ENCODE measurements around the gene TSPAN8. TPM values are rescaled to one million over a fixed set of nuclear protein-coding genes. Genes with fewer than 3 reads are reported as not detected.
"Not testable (repeated sequence)": the region's sequence is repeated elsewhere in the genome, so short reads cannot be mapped to it uniquely, and the experiment has no call there.

The TSPAN8 gene
- polyA plus RNA-seq, 1 experiment: not detected

GRCh38 chr12:71124835-71125460, 32.9 kb downstream of the TSPAN8 start:
- no peak for TF ChIP-seq CTCF (IDR thresholded peaks at IDR 0.05; ENCODE audit: low read depth, low read length)
- no peaks in the 10 kb centered on the region for H3K27me3 ChIP-seq (ENCODE audit: control insufficient read depth, insufficient read depth, low read length)
- H3K27ac ChIP-seq (ENCODE audit: low read depth, low read length): no peak overlapping the region
- POLR2A ChIA-PET: no interaction called here
- CTCF ChIA-PET: no interaction called here
- H3K9me3 ChIP-seq (ENCODE audit: control insufficient read depth, insufficient read depth, low read length): no peaks in the 10 kb centered on the region
- DNase-seq (ENCODE audit: low read depth, low spot score): no peak
- no peak overlapping the region for H3K4me3 ChIP-seq (ENCODE audit: low read depth, low read length)

GRCh38 chr12:71113148-71113547, 44.7 kb downstream of the TSPAN8 start:
- DNase-seq (ENCODE audit: low read depth, low spot score); H3K27ac ChIP-seq (ENCODE audit: low read depth, low read length); H3K4me3 ChIP-seq (ENCODE audit: low read depth, low read length); H3K27me3 ChIP-seq (ENCODE audit: control insufficient read depth, insufficient read depth, low read length); POLR2A ChIA-PET; CTCF ChIA-PET; H3K9me3 ChIP-seq (ENCODE audit: control insufficient read depth, insufficient read depth, low read length): not testable (repeated sequence)

GRCh38 chr12:71109834-71110233, 48.0 kb downstream of the TSPAN8 start:
- no peak overlapping the region for H3K27ac ChIP-seq (ENCODE audit: low read depth, low read length)
- H3K9me3 ChIP-seq (ENCODE audit: control insufficient read depth, insufficient read depth, low read length): peaks cover 3% of the 10 kb centered on the region; the same call in 1 of the 2 replicates
- ChIA-PET POLR2A (no interaction called here), CTCF (no interaction called here)
- no peak for TF ChIP-seq CTCF (IDR thresholded peaks at IDR 0.05; ENCODE audit: low read depth, low read length)
- no peak for DNase-seq (ENCODE audit: low read depth, low spot score)
- H3K4me3 ChIP-seq (ENCODE audit: low read depth, low read length): no peak overlapping the region
- no peaks in the 10 kb centered on the region for H3K27me3 ChIP-seq (ENCODE audit: control insufficient read depth, insufficient read depth, low read length)

GRCh38 chr12:71108355-71108754, 49.4 kb downstream of the TSPAN8 start:
- Histone ChIP-seq H3K9me3 (ENCODE audit: control insufficient read depth, insufficient read depth, low read length) (peaks cover 3% of the 10 kb centered on the region; the same call in 1 of the 2 replicates), H3K27ac (ENCODE audit: low read depth, low read length) (no peak overlapping the region), H3K4me3 (ENCODE audit: low read depth, low read length) (no peak overlapping the region), H3K27me3 (ENCODE audit: control insufficient read depth, insufficient read depth, low read length) (no peaks in the 10 kb centered on the region)
- ChIA-PET POLR2A (no interaction called here), CTCF (no interaction called here)
- TF ChIP-seq CTCF (IDR thresholded peaks at IDR 0.05; ENCODE audit: low read depth, low read length): no peak
- no peak for DNase-seq (ENCODE audit: low read depth, low spot score)

GRCh38 chr12:71107936-71108335, 49.9 kb downstream of the TSPAN8 start:
- DNase-seq (ENCODE audit: low read depth, low spot score): no peak
- no peaks in the 10 kb centered on the region for H3K27me3 ChIP-seq (ENCODE audit: control insufficient read depth, insufficient read depth, low read length)
- H3K27ac ChIP-seq (ENCODE audit: low read depth, low read length): no peak overlapping the region
- no peak overlapping the region for H3K4me3 ChIP-seq (ENCODE audit: low read depth, low read length)
- ChIA-PET POLR2A (no interaction called here), CTCF (no interaction called here)
- peaks cover 3% of the 10 kb centered on the region; the same call in 1 of the 2 replicates for H3K9me3 ChIP-seq (ENCODE audit: control insufficient read depth, insufficient read depth, low read length)
- no peak for TF ChIP-seq CTCF (IDR thresholded peaks at IDR 0.05; ENCODE audit: low read depth, low read length)

Data from AG04450 (cell line).